ENCODE data around the gene SHISAL1.

GRCh38 chr22:44353041-44353440, 40.3 kb upstream of the SHISAL1 start:
- TF ChIP-seq CTCF (IDR thresholded peaks at IDR 0.05), result no peak
- no peak for TF ChIP-seq POLR2A (IDR thresholded peaks at IDR 0.05)

Measured in Peyer's patch (tissue), 4 donors.